B cell (primary cell): ENCODE results near the gene ATP10B. TPM values are rescaled to one million over a fixed set of nuclear protein-coding genes. Genes with fewer than 3 reads are reported as not detected.

Experiments used
- ATAC-seq: fragments of 200-7000 bp; cut with Tn5 transposase; one replicate; pipeline ENCODE4 v1.10.0; 2021; ENCODE audit warnings: low read depth, mild to moderate bottlenecking, moderate number of reproducible peaks, moderate library complexity
- CTCF ChIA-PET: fragments of 350-600 bp; sonication (Branson Sonifier 250); formaldehyde crosslinking; loops from one replicate; lab custom pipeline; 2021; ENCODE audit warnings: antibody characterized with exemption, inconsistent platforms; lab: Charles Lee
- POLR2A ChIA-PET: fragments of 350-600 bp; sonication (Branson Sonifier 250); formaldehyde crosslinking; loops from one replicate; lab custom pipeline; 2021; ENCODE audit warnings: antibody characterized with exemption; lab: Charles Lee
- DNase-seq: peaks from one replicate; pipeline ENCODE4 v3.0.0; 2013
- H2AFZ ChIP-seq: 2 replicates; pipeline ENCODE4 v1.6.1; 2012; ENCODE audit warnings: mild to moderate bottlenecking, low read depth, low read length; ENCODE audit not compliant: insufficient read depth, poor library complexity, severe bottlenecking
- H3K27ac ChIP-seq, 2 donors: 1 replicate in 1 of 2; 2 replicates in 1 of 2; pipeline ENCODE4 v1.5.1; 2012 to 2013; ENCODE audit warnings: low read length in 2 of 2, mild to moderate bottlenecking in 2 of 2, moderate library complexity in 1 of 2
- H3K27me3 ChIP-seq, 4 experiments: fragments of 200-600 bp in 1 of 4; sonication (generic) in 1 of 4; replicated peaks in 1 of 4; 1 replicate in 2 of 4; 2 replicates in 2 of 4; pipeline versions ENCODE4 v1.6.1 to v1.7.0; 2013 to 2016; ENCODE audit warnings: low read length in 3 of 4, mild to moderate bottlenecking in 2 of 4, mixed read lengths in 1 of 4, moderate library complexity in 1 of 4; ENCODE audit not compliant: insufficient read depth in 4 of 4, control insufficient read depth in 3 of 4; ENCODE audit errors: control extremely low read depth in 1 of 4
- H3K36me3 ChIP-seq, 2 experiments: replicated peaks in 1 of 2; 1 replicate in 1 of 2; 2 replicates in 1 of 2; pipeline versions ENCODE4 v1.6.1 to v1.7.1; 2013; ENCODE audit warnings: low read length in 1 of 2; ENCODE audit not compliant: insufficient read depth in 2 of 2, control insufficient read depth in 1 of 2; ENCODE audit errors: control extremely low read depth in 1 of 2, extremely low read depth in 1 of 2
- H3K4me1 ChIP-seq, 2 donors: fragments of 200-600 bp in 1 of 2; sonication (generic) in 1 of 2; 1 replicate in 1 of 2; 2 replicates in 1 of 2; pipeline versions ENCODE4 v1.5.1 to v1.6.1; 2013 to 2017; ENCODE audit warnings: low read length in 2 of 2; ENCODE audit not compliant: control insufficient read depth in 2 of 2, insufficient read depth in 2 of 2
- H3K4me2 ChIP-seq: replicated peaks from 2 replicates; pipeline ENCODE3; 2012; ENCODE audit warnings: mild to moderate bottlenecking, low read depth, low read length; ENCODE audit not compliant: poor library complexity, severe bottlenecking
- H3K4me3 ChIP-seq, 5 experiments: fragments of 200-600 bp in 1 of 5; sonication (generic) in 1 of 5; 1 replicate in 3 of 5; 2 replicates in 2 of 5; pipeline versions ENCODE4 v1.5.1 to v1.7.0; 2011 to 2016; ENCODE audit warnings: low read length in 4 of 5, mild to moderate bottlenecking in 4 of 5, low read depth in 2 of 5, control low read depth in 1 of 5, moderate library complexity in 1 of 5; ENCODE audit not compliant: insufficient read depth in 1 of 5; ENCODE audit errors: control extremely low read depth in 1 of 5, extremely low read depth in 1 of 5
- H3K79me2 ChIP-seq: fragments of 200-600 bp; sonication (generic); one replicate; pipeline ENCODE4 v1.6.0; 2016; ENCODE audit warnings: low read length; ENCODE audit not compliant: control insufficient read depth, insufficient read depth
- H3K9ac ChIP-seq: fragments of 200-600 bp; sonication (generic); 2 replicates; pipeline ENCODE4 v1.6.1; 2017; ENCODE audit warnings: mild to moderate bottlenecking, low read length, moderate library complexity
- H3K9me3 ChIP-seq, 3 donors: one replicate each; pipeline versions ENCODE4 v1.6.1 to v1.7.1; 2013; ENCODE audit warnings: low read length in 2 of 3; ENCODE audit not compliant: control insufficient read depth in 2 of 3, insufficient read depth in 1 of 3; ENCODE audit errors: control extremely low read depth in 1 of 3
- H4K20me1 ChIP-seq: 2 replicates; pipeline ENCODE4 v1.6.0; 2012; ENCODE audit warnings: mild to moderate bottlenecking, low read length; ENCODE audit not compliant: insufficient read depth, control insufficient read depth, poor library complexity, severe bottlenecking
- H3K27ac Mint-ChIP-seq: one replicate; pipeline ENCODE4 v1.8.0; 2021; ENCODE audit warnings: mixed read lengths
- H3K27me3 Mint-ChIP-seq: one replicate; pipeline ENCODE4 v1.8.0; 2021; ENCODE audit warnings: mixed read lengths
- H3K4me1 Mint-ChIP-seq: one replicate; pipeline ENCODE4 v1.8.0; 2021; ENCODE audit warnings: mixed read lengths
- H3K4me3 Mint-ChIP-seq: one replicate; pipeline ENCODE4 v1.8.0; 2021; ENCODE audit warnings: mixed read lengths
- H3K9me3 Mint-ChIP-seq: one replicate; pipeline ENCODE4 v1.8.0; 2022; ENCODE audit warnings: mixed read lengths; ENCODE audit not compliant: insufficient read depth
- CTCF ChIP-seq: fragments of 200-600 bp; IDR thresholded peaks from one replicate; pipeline ENCODE4 v1.8.0; 2022; ENCODE audit warnings: antibody characterized with exemption, mild to moderate bottlenecking
- EZH2 ChIP-seq: IDR thresholded peaks from 2 replicates; pipeline ENCODE4 v1.6.1; 2012; ENCODE audit warnings: borderline replicate concordance, low read depth, mild to moderate bottlenecking, moderate library complexity, low read length; ENCODE audit not compliant: insufficient read depth, poor library complexity, severe bottlenecking
- WGBS: methylation state at CpG from one replicate; pipeline ENCODE4 v1.1.5; 2013; ENCODE audit warnings: missing lambda C conversion rate; ENCODE audit not compliant: insufficient coverage; 5-methylcytosine and 5-hydroxymethylcytosine counted together
- intact Hi-C: fragments of 100-400 bp; cut with micrococcal nuclease; formaldehyde crosslinking; loops from one replicate; pipeline ENCODE4 v1.10.0; 2022
- polyA plus RNA-seq: library from polyadenylated mRNA; depleted of rRNA; stranded (reverse); fragments of >200 nt; gene quantifications from 2 replicates; pipeline ENCODE4 v1.2.3, GENCODE V29; 2012
- total RNA-seq, 2 donors: library from RNA; stranded (reverse); fragments of 120-200 nt in 1 of 2; gene quantifications; 1 replicate in 1 of 2; 2 replicates in 1 of 2; pipeline versions ENCODE4 v1.2.3 to v1.2.4, GENCODE V29; 2013 to 2022

ATP10B gene
- total and polyA plus RNA-seq, 2 donors (not counting 1 experiment from before 2014, with no cell fraction given) = not detected

DNA sequence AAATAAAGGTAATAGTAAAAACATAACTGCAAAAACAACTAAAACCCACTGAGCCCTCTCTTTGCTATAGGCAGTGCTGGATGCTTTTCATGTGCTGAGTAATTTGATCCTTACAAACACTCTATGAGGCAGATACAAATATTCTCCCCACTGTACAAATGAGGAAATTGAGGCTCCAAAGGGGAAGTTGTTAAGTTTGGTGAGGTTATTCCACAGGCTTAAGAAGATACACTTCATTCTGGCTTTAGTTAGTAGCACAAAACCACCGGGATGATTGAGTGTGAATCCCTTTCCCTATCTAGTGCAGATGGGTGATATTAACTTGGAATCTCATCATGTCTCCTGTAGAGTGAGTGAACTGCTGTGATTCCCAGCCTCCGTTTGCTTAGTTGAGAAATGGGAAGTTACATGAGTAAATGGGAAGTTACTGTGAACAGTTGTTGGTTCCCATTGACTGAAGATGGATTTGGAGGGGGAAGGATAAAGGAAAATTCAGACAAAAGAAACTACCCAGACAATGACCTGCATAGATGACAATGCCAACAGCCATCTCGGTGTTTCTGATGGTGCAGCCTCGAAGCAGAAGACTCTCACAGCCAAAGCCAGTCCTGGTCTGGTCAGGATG is 208.3 kb downstream of the ATP10B start:
- Histone ChIP-seq H3K79me2 (no peaks in the 10 kb centered on the region), H3K9me3 (no peaks in the 10 kb centered on the region), H2AFZ (no peak overlapping the region), H3K9ac (no peak overlapping the region), H4K20me1 (no peaks in the 10 kb centered on the region), H3K4me2 (no peak overlapping the region), H3K27me3 (no peaks in the 10 kb centered on the region), H3K4me3 (no peak overlapping the region), H3K4me1 (no peaks in the 10 kb centered on the region), H3K36me3 (no peaks in the 10 kb centered on the region), H3K27ac (no peak overlapping the region)
- no peaks in the 10 kb centered on the region for H3K9me3 Mint-ChIP-seq
- H3K27me3 Mint-ChIP-seq = peaks cover 13% of the 10 kb centered on the region
- H3K27ac Mint-ChIP-seq = no peak overlapping the region
- ATAC-seq (no peak), DNase-seq (no peak)
- WGBS = 100% methylated on average over 2 of the region's 4 CpGs
- no peak overlapping the region for H3K4me3 Mint-ChIP-seq
- CTCF ChIA-PET = no interaction called here
- no peak for TF ChIP-seq CTCF
- no peak for TF ChIP-seq EZH2
- no peaks in the 10 kb centered on the region for H3K4me1 Mint-ChIP-seq
- POLR2A ChIA-PET = no interaction called here
- intact Hi-C loops = no loop called here

DNA sequence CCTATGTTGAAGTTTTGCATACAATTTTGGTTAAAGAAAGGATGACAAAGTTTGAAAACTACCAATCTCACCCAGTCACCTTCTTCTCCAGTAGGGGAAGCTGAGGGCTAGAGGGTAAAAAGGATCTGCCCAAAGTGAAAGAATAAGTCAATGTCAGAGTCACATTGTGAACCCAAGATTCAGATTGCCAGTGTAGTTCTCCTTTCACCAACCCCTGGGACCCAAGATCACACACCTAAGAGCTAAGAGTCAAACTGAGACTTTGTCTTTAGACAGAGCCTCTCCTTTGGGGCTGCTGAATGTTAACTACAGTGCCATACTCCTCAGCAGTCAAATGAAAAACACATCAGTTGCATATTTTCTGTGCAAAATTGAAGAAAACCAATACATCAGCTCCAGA is 210.6 kb downstream of the ATP10B start:
- Histone ChIP-seq H4K20me1 (no peaks in the 10 kb centered on the region), H3K9ac (no peak overlapping the region), H3K4me1 (no peaks in the 10 kb centered on the region), H3K27me3 (peaks cover 0 to 4% (median 0%) of the 10 kb centered on the region in 4 experiments), H3K4me2 (no peak overlapping the region), H3K27ac (no peak overlapping the region), H3K79me2 (no peaks in the 10 kb centered on the region), H2AFZ (no peak overlapping the region), H3K9me3 (no peaks in the 10 kb centered on the region), H3K36me3 (no peaks in the 10 kb centered on the region), H3K4me3 (no peak overlapping the region)
- intact Hi-C loops = no loop called here
- no peak overlapping the region for H3K27ac Mint-ChIP-seq
- no peak overlapping the region for H3K4me3 Mint-ChIP-seq
- ChIA-PET POLR2A (no interaction called here), CTCF (no interaction called here)
- DNase-seq (no peak), ATAC-seq (no peak)
- H3K4me1 Mint-ChIP-seq = no peaks in the 10 kb centered on the region
- no peak for TF ChIP-seq CTCF
- no peak for TF ChIP-seq EZH2
- no peaks in the 10 kb centered on the region for H3K9me3 Mint-ChIP-seq
- peaks cover 18% of the 10 kb centered on the region for H3K27me3 Mint-ChIP-seq
